Stomach (tissue), 9 donors: Measurements from ENCODE around the gene BRAF. TPM values are rescaled to one million over a fixed set of nuclear protein-coding genes. Genes with fewer than 3 reads are reported as not detected.
"Not testable (repeated sequence)": the region's sequence is repeated elsewhere in the genome, so short reads cannot be mapped to it uniquely, and the experiment has no call there.

Source experiments
- DNase-seq, 2 donors: peaks; one replicate each; pipeline versions ENCODE4 v3.0.0 to v3.0.0-alpha.2; 2013 to 2019
- H3K27ac ChIP-seq, 5 donors: fragments of 200-600 bp in 4 of 5; sonication (generic) in 4 of 5; one replicate each; pipeline ENCODE4 v1.5.1; 2013 to 2019; ENCODE audit warnings: mild to moderate bottlenecking in 1 of 5, moderate library complexity in 1 of 5
- H3K27me3 ChIP-seq, 3 donors: fragments of 200-600 bp; sonication (generic); one replicate each; pipeline ENCODE4 v1.5.1; 2017 to 2019; ENCODE audit warnings: mixed run types in 1 of 3
- H3K36me3 ChIP-seq, 4 donors: fragments of 200-600 bp; sonication (generic); 1 replicate in 3 of 4; 2 replicates in 1 of 4; pipeline ENCODE4 v1.5.1; 2016 to 2019
- H3K4me1 ChIP-seq, 4 donors: fragments of 200-600 bp; sonication (generic); one replicate each; pipeline ENCODE4 v1.5.1; 2016 to 2019
- H3K4me3 ChIP-seq, 4 donors: fragments of 200-600 bp; sonication (generic) in 3 of 4; one replicate each; pipeline ENCODE4 v1.5.1; 2016 to 2019; ENCODE audit warnings: mild to moderate bottlenecking in 1 of 4
- H3K9me3 ChIP-seq, 4 donors: fragments of 200-600 bp; sonication (generic); one replicate each; pipeline ENCODE4 v1.5.1; 2016 to 2019
- CTCF ChIP-seq, 7 experiments: fragments of 450-650 bp in 4 of 7; fragments of 200-600 bp in 3 of 7; sonication (generic) in 3 of 7; IDR thresholded peaks; one replicate each; pipeline ENCODE4 v1.5.1; 2016 to 2019; ENCODE audit warnings: antibody characterized with exemption in 7 of 7, control low read depth in 2 of 7, mild to moderate bottlenecking in 1 of 7
- EP300 ChIP-seq: sonication (generic); formaldehyde crosslinking; IDR thresholded peaks from one replicate; pipeline ENCODE4 v1.6.1; 2017; ENCODE audit warnings: antibody characterized with exemption
- POLR2A ChIP-seq, 4 donors: fragments of 450-650 bp; IDR thresholded peaks; one replicate each; pipeline ENCODE4 v1.6.1; 2016; ENCODE audit warnings: antibody characterized with exemption in 4 of 4, control low read depth in 2 of 4, mild to moderate bottlenecking in 1 of 4, moderate library complexity in 1 of 4
- POLR2AphosphoS5 ChIP-seq, 3 donors: sonication (generic); formaldehyde crosslinking; IDR thresholded peaks; one replicate each; pipeline ENCODE4 v1.6.1; 2016; ENCODE audit warnings: antibody characterized with exemption in 3 of 3
- WGBS, 5 donors: extraction: QIAGEN DNeasy Blood & Tissue Kit in 3 of 5; methylation state at CpG; one replicate each; pipeline versions ENCODE4 v1.1.5 to v1.1.7; 2013 to 2018; 5-methylcytosine and 5-hydroxymethylcytosine counted together
- intact Hi-C: fragments of 100-400 bp; cut with DNase I; formaldehyde crosslinking; loops from one replicate; pipeline ENCODE4 v1.15.1; 2023; ENCODE audit warnings: low total_unique reads
- polyA plus RNA-seq, 3 donors: library from polyadenylated mRNA; stranded (reverse); fragments of 200-250 nt; gene quantifications; one replicate each; pipeline ENCODE4 v1.2.3, GENCODE V29; 2013
- total RNA-seq, 5 donors: library from RNA; depleted of rRNA; stranded (reverse); fragments of >200 nt; gene quantifications; one replicate each; pipeline versions ENCODE4 v1.1.0 to v1.2.3, GENCODE V29; 2014 to 2016
- donor health status: healthy with polysubstance abuse.
- donor health status: Bipolar disorder and iron deficiency.
- donor health status: healthy.

BRAF gene
- total and polyA plus RNA-seq, 8 donors, result 3.9 to 105 (median 33.3) TPM

- no peaks in the 10 kb centered on the region for H3K4me1 ChIP-seq
- H3K4me3 ChIP-seq, result no peak overlapping the region
- 54 to 81% (median 73%) methylated on average over 2 of the region's 2 CpGs for WGBS, 5 donors
- peaks cover 0 to 4% (median 0%) of the 10 kb centered on the region in 4 donors for H3K9me3 ChIP-seq
- TF ChIP-seq EP300 (no peak), POLR2A (IDR thresholded peaks at IDR 0.05) (no peak), POLR2AphosphoS5 (IDR thresholded peaks at IDR 0.05) (no peak), CTCF (IDR thresholded peaks at IDR 0.05) (no peak)
- no peak for DNase-seq
- H3K36me3 ChIP-seq, result no peaks in the 10 kb centered on the region
- intact Hi-C loops, result no loop called here
- H3K27ac ChIP-seq, result no peak overlapping the region
- H3K27me3 ChIP-seq, result no peaks in the 10 kb centered on the region
Observed at GRCh38 chr7:140967438-140967837, 42.7 kb upstream of the BRAF start.

GRCh38 chr7:140966561-140967233 lies 42.0 kb upstream of the BRAF start:
- intact Hi-C loops, result no loop called here
- 56 to 69% (median 65%) methylated on average over 5 of the region's 5 CpGs for WGBS, 5 donors
- peaks cover 0 to 4% (median 0%) of the 10 kb centered on the region in 4 donors for H3K9me3 ChIP-seq
- no peak for DNase-seq
- no peaks in the 10 kb centered on the region for H3K36me3 ChIP-seq
- no peaks in the 10 kb centered on the region for H3K4me1 ChIP-seq
- TF ChIP-seq POLR2AphosphoS5 (IDR thresholded peaks at IDR 0.05), result no peak
- TF ChIP-seq CTCF (IDR thresholded peaks at IDR 0.05), result no peak
- TF ChIP-seq POLR2A (IDR thresholded peaks at IDR 0.05), result no peak
- no peak for TF ChIP-seq EP300
- no peaks in the 10 kb centered on the region for H3K27me3 ChIP-seq
- H3K4me3 ChIP-seq, result no peak overlapping the region
- no peak overlapping the region for H3K27ac ChIP-seq

GRCh38 chr7:140961117-140961516 lies 36.4 kb upstream of the BRAF start:
- H3K4me1 ChIP-seq, result no peaks in the 10 kb centered on the region
- intact Hi-C loops, result no loop called here
- no peak overlapping the region for H3K4me3 ChIP-seq
- H3K36me3 ChIP-seq, result no peaks in the 10 kb centered on the region
- no peaks in the 10 kb centered on the region for H3K27me3 ChIP-seq
- TF ChIP-seq CTCF (IDR thresholded peaks at IDR 0.05) (no peak), EP300 (no peak), POLR2AphosphoS5 (IDR thresholded peaks at IDR 0.05) (no peak), POLR2A (IDR thresholded peaks at IDR 0.05) (no peak)
- DNase-seq, result no peak
- no peak overlapping the region for H3K27ac ChIP-seq
- H3K9me3 ChIP-seq, result peaks cover 0 to 17% (median 7%) of the 10 kb centered on the region in 4 donors
- 92 to 98% (median 94%) methylated on average over 4 of the region's 4 CpGs for WGBS, 5 donors

GRCh38 chr7:140956997-140957396 lies 32.3 kb upstream of the BRAF start:
- intact Hi-C loops, H3K36me3 ChIP-seq, H3K4me1 ChIP-seq, H3K27ac ChIP-seq, DNase-seq, H3K27me3 ChIP-seq, H3K4me3 ChIP-seq: not testable (repeated sequence)
- H3K9me3 ChIP-seq, result peaks cover 0 to 14% (median 6%) of the 10 kb centered on the region in 4 donors
- WGBS, 5 donors, result 93 to 96% (median 95%) methylated on average over 21 to 25 of the region's 25 CpGs

- Histone ChIP-seq H3K9me3 (no peaks in the 10 kb centered on the region), H3K4me3 (no peak overlapping the region), H3K4me1 (no peaks in the 10 kb centered on the region), H3K27ac (no peak overlapping the region), H3K36me3 (no peaks in the 10 kb centered on the region), H3K27me3 (peaks cover 0 to 6% (median 0%) of the 10 kb centered on the region in 3 donors)
- intact Hi-C loops, result no loop called here
- 47 to 57% (median 50%) methylated on average over 2 of the region's 2 CpGs for WGBS, 5 donors
- DNase-seq, result no peak
- TF ChIP-seq EP300 (no peak), POLR2AphosphoS5 (IDR thresholded peaks at IDR 0.05) (no peak), CTCF (IDR thresholded peaks at IDR 0.05) (no peak), POLR2A (IDR thresholded peaks at IDR 0.05) (no peak)
Observed at GRCh38 chr7:140945940-140946339, 21.2 kb upstream of the BRAF start.

GRCh38 chr7:140942242-140942641 lies 17.5 kb upstream of the BRAF start:
- H3K36me3 ChIP-seq, H3K27ac ChIP-seq, H3K9me3 ChIP-seq, intact Hi-C loops, H3K4me3 ChIP-seq, H3K4me1 ChIP-seq, DNase-seq, H3K27me3 ChIP-seq: not testable (repeated sequence)
- WGBS, 5 donors, result 92 to 99% (median 97%) methylated on average over 5 of the region's 5 CpGs
